ENCODE measurements around the gene ALDH1L1.
A peak's percentile ranks its signal among the peaks of the same experiment; 100 is the strongest.

Gene ALDH1L1

DNA sequence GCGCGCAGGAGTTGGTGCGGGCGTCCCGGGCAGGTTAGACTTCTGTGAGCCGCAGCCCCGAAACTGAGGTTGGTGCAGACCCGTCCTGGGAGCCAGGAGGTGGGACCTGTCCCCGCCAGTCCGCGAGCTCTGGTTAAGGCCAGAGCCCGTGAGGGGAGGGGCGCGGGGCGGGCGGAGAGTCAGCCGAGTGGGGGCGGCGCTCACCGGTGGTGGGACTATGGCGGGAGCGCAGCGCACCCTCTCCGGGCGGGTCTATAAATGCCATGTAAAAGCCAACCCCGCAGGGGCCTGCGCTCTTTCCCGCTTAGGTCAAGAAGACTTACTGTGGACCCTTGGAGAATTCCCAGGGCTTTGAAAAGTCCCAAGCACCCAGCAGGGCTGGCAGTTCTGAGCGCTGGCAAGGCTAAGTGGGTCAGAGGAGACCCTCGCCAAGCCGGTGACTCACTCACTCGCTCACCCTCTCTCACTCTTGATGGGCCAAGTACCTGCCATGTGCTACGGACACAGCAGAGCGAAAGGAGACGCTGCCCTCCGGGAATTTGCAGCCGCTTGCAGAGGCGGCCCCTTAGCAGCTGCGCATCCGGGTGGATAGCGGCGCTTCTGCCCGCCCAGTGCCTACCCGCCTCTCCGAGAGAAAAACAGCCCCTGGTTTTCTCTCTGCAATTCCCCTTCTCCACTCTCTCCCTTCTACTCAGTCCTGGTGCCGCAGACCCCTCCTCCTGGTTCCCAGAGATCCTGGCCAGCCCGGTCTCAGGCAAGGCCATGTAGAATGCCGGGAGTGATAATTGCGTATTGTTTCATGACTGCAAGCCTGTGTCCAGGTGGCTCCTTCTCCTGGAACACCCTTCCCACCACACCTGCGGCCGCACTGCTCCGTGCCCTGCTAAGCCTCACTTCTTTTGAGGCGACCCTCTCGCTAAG, at the start of gene ALDH1L1:
Gene ALDH1L1, minus strand, starts transcription at position 110 of the 921 bp plus-strand sequence. CDS start 19,607 bp downstream, outside the sequence.
- no peak for DNase-seq (ENCODE audit: low spot score)

DNA sequence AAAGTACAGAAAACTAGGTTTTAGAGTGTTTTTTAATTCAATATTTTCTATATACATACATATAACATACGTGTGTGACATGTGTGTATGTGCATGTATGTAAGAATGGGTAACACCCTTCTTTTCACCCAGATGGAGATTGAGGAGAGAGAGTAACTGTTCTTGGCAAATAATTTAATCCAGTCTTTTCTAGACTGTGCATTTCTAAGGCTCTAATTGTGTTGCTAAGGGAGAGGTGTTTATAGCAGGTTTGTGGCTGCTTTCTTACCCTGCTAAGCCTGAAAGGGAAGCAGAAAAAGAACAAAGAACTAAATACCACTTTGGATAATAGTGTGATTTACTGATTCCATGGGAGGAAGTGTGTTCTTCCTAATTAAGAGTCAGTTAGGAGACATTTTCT, 46.0 kb upstream of the ALDH1L1 start:
- DNase-seq (ENCODE audit: low spot score) = no peak

DNA sequence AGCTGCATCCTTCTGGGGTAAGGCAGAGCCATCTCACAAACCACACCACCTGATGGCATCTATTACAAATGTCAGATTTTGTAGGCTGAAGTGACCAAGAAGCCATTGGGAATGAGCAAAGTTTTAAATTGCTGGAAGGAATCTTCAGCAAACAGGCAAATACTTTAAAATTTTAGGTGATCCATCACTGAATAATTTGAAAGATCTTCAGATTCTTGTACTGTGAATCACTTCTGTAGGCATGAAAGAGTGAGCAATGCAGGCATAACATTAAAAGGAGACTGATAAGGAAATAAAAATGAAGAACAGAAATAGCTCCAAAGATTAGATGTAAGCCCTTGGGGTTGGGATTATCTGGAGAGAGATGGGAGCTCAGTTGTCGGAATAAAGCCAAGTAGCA, 36.0 kb upstream of the ALDH1L1 start:
- DNase-seq (ENCODE audit: low spot score) = no peak

DNA sequence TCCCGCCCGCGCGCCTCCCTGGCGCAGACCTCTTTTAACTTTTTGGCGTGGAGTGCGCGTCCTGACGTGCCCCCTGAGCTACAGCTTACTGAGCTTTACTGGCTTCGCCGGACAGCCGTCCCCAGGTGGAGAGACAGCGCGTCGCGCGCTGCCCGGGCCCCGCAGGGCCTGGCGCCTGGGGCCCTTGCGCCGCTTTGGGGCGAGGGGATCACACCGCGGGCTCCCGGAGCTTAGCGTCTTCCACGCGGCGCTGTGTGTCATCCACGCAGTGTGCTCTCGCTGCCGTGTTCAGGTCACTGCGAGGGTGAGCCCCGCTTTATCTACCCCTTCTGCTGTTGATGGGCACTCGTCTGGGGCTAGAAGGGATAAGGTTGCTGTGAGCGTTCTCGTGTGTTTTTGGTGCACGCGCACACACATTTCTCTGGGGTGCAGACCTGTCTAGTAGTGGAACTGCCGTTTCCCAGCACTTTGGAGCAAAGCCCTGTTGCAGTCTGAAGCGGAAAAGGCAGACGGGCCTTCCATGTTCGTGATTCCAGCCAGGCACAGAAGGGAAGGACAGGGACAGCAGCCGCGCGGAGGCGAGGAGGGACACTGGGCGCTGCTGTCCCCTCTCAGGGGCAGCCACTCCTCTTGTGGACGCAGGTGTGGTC, 33.1 kb upstream of the ALDH1L1 start:
- DNase-seq (ENCODE audit: low spot score) = no peak

DNA sequence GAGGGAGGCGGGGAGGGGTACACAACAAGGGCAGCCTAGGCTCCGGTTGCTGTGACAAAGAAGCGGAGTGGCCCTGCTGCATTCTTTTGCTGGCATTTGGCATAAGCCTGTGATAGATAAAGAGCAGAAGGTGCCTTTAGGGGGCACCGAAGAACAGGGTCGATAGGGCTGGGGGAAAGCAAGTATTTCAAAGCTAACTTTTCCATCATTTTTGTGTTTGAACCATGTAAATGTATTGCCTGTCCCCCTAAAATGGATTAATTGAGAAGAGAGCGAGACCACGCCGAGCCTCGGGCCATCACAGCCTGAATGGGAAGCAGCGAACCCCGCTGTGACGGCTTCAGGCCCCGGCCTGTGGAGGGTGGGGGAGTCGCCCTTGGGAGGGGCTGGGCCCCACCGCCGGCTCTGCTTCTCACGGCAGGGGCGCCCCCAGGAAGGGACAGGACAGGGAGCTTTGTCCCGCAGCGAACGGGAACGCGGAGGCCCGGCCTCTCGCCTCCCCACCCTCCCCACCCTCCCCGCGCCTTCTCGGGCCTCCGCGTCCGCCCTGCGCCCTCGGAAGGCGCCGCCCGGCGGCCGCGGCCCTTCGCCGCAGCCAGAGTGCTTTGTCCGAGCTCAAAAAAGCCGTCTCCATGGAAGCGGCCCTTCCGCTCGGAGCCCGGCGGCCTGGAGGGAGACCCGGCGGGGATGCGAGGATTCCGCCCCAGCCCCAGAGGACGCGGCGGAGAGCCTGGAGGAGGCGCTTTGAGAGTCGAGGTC, 32.4 kb upstream of the ALDH1L1 start:
- DNase-seq (ENCODE audit: low spot score) = no peak

DNA sequence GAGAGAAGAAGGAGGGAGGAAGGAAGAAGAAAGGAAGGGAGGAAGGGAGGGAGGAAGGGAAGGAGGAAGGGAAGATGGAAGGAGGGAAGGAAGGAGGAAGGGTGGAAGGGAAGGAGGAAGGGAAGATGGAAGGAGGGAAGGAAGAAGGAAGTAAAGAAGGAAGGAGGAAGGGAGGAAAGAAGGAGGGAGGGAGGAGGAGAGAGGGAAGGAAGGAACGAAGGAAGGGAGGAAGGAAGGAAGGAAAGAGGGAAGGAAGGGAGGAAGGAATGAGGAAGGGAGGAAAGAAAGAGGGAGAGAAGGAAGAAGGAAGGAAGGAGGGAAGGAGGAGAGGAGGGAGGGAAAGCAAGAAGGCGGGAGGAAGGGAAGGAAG, 31.8 kb upstream of the ALDH1L1 start:
- no peak for DNase-seq (ENCODE audit: low spot score)

DNA sequence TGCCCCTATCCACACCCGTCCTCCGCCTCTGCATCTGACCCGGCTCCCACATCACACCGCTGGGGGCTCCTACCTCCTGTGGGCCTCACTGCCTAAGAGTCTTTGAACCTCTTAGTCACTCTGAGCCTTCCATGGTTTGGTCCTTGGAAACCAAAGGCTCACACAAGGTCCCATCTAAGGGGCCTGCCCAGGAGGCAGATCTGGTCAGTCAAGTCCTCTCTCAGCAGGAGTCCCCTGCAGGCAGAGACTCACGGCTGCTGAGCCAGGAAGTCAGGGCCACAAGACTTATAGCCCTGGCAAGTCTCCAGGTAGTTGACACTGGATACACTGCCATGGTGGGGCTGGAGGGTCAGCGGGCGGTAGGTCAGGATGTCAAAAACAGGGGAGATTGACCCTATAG, 31.2 kb upstream of the ALDH1L1 start:
- no peak for DNase-seq (ENCODE audit: low spot score)

DNA sequence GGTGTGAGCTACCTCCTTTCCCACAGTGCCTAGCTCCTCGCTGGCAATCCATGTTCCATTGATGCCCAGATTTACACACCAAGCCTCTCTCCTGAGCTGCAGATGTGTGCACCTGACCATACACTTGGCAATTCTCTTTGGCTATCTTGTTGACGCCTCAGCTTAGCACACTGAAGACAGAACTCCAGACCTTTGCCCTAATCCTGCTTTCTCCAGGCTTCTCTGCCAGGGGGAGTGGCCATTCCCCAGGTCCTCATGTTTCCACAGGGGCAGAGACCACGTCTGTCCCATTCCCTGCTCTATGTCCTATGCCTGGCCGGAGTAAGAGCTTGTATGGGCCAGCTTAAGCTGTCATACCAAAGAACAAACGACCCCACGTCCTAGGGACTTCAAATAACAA, 30.2 kb upstream of the ALDH1L1 start:
- DNase-seq (ENCODE audit: low spot score) = no peak

DNA sequence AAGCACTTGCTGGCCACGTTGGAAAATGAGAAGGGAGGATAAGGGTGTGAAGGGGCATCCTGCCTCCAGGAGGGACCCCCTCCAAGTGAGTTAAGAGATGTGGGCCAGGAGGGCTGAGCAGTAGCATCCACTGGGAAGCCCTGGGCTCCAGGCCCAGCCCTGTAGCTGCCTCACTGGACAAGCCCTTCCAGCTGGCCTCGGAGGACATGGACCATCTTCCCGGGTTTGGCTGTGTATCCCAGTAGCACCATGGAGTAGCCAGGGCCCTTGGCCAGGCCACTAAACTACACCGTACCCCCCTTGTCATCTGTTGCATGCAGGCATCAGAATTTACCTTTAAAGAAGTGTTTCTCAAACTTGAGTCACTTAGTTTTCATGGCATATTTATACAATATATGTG, 29.4 kb upstream of the ALDH1L1 start:
- DNase-seq (ENCODE audit: low spot score) = no peak

DNA sequence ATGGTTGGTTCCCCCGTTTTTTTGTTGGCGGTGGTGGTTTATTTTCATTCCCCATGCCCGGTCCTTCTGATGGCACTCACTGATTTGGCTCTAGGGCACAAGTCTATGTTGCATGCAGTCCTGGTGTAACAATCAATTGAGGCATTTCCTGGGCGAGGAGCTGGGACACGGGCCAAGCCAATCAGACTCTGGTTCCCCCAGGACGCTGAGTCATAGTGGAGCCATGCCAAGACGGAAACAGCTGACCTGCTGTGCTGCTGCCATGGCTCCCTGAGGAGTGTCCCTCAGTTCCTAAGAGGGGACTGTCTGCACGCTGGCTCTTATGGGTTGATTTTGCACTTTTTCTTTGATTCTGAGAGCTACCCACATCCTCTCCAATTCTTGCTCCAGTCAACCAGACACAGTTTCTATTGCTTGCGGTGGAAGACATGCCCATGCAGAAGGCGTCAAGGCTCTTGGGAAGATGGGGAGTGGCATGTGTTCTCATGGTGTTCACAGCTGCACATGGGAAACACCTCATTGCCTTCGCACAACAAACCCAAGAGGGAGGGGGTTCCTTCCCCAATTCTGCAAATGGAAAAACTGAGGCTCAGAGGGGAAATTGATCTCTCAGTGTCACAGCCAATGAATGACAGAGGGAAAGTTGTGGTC, 28.3 kb upstream of the ALDH1L1 start:
- DNase-seq (ENCODE audit: low spot score) = no peak

DNA sequence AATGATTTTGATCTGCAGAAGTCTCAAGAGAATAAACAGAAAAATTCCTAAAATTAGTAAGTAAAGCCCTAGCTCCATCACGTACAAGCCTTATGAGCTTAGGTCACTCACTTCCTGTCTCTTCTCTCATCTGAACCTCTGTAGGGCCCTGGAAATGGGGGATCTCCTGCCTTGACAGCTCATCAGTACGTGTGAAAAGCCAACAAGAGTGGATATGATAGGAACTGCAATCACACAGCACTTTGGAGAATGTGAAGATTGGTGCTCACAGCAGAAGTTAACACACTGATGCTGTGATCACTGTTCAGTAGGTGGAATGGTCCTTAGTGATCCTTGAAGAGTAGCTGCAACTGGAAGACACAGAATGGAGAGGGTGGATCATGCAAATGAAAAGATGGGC, 27.8 kb upstream of the ALDH1L1 start:
- no peak for DNase-seq (ENCODE audit: low spot score)

DNA sequence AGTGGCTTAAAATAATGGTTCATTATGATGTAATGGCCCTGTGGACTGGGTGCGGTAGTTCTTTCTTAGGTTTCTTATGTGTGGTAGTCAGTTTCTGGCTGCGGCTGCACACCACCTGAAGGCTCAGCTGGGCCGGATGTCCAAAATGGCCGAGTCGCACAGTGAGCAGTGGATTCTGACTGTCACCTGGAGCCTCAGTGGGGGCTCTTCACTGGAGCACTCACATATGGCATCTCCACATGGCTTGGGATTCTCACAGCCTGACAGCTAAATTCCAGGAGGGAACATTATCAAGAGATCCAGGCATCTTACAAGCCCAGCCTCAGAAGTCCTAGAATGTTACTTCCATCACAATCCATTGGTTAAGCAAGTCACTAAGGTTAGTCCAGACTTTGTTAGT, 26.8 kb upstream of the ALDH1L1 start:
- DNase-seq (ENCODE audit: low spot score) = no peak

DNA sequence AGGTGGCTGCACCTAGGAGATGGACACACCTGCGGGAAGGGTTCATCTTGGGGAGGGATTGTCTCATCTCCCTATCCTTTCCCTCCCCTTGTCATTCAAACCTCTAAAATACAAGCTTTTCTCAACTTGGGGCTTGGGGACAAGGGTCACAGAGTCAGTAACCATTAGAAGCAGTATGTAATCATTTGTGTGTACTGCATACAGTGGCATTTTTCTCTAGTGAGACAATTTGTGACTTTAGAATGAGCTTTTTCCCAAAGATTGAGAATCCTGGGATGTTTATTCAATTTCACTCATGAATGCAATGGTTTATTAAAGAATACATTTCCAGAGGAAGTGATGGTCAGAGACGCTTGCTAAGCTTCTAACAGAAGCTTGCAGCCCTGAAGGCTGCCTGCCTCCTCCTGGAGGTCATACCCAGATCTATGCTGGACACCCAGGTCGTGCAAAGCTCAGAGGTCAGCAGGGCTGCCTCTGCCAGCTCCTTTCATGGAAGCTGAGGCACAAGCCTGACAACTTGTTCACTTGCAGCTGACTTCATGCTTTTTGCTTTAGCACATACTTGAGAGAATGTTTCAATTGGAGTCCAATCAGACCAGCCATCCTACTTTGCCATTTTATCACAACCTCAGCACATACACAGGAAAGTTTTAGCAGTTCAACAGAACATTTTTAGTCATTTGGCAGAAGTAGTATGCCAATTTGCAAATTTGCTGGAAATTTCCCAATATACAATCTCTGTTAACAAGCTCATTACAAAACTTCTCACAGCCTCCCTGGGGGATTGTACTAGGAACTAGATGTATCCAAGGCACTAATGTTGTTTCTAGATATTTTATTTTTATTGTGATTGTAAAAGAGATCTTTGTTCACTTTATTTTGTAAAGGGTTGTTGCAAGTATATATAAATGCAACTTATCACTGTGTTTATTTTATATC, 25.6 kb upstream of the ALDH1L1 start:
- DNase-seq (ENCODE audit: low spot score) = no peak

DNA sequence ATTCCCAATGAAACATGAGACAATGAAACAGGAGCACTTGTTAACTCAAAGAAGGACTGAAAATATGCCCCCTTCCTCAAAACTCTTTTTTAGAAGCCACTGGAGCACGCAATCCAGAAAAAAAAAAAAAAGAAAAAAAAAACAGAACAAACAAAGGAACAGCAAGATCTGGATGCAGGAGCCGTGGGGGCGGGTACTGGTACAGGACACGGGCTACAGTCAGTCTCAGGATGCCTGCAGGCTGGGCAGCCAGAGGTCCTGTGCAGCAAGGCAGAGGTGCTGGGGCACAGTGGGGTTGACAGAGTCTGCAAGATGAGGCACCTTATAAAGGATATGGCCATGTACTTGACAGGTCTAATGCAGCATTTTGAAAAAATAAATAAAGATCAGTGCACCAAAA, 22.3 kb upstream of the ALDH1L1 start:
- no peak for DNase-seq (ENCODE audit: low spot score)

DNA sequence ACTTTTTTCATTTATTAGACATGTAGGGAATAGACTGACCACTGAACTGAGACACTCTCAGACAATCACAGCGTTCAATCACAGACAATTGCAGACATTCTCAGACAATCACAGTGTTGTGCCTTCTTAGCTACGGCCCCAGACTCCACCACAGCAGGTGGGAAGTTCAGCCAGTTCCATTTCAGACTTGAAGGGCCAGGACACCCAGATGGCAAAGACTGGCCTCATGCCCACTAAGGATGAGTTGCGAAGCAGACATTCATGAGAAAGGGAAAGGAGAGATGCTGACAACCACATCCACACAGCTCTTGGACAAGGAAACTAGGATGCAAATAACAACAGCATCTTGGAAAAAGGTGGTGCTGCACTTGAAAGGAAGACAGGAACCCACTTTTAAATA, 21.9 kb upstream of the ALDH1L1 start:
- DNase-seq (ENCODE audit: low spot score) = no peak

DNA sequence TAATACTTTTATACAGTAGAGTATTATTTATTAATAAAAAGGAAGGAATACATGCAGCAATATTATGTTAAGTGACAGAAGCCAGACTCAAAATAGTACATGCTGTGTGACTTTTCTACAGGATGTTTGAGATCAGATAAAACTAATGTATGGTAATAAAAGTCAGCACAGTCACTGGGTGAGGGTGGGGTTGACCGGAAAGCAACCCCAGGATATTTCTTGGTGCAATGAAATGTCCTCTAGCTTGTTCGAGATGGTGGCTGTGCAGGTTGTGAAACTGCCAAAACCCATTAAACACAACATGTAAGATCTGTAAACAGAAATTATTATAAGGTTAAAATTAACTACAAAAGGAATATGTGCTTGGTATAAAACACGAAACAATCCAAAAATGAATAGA, 20.8 kb upstream of the ALDH1L1 start:
- DNase-seq (ENCODE audit: low spot score) = no peak

DNA sequence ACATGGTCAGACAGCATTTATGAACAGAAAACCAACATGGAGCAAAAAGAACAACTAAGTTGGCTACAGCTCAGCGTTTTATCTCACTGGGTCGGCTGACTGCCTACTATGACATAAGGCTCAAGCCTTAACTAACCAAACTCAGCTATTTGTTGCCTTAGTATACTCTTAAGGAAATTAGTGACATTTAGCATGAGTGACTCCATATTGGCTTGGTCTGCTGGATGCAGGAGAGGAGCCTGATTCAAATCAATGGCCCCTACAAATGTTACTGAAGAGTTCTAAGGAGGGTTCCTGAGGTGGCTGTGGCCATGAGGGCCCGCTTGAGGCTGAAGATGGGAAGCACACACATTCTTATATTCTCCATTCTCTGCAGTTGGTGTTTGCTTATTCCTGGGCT, 20.1 kb upstream of the ALDH1L1 start:
- DNase-seq (ENCODE audit: low spot score) = no peak

DNA sequence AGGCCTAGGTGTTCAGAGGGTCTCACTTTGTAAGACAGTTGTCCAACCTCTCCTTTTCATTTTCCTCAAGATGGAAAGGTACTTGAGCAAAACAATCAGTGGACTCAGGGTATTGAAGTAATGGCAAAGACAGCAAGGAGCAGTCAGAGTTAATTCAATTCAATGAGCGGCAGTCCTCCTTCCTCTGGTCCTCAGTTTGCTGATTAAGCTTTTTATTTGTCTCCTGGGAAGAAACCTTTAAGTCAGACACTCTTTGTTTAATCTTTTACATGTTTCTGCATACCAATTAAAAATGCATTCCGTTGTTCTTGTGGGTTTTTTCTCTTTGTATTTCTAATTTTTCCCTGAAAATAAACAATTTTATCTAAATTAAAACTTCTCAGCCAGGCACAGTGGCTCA, 18.9 kb upstream of the ALDH1L1 start:
- no peak for DNase-seq (ENCODE audit: low spot score)

DNA sequence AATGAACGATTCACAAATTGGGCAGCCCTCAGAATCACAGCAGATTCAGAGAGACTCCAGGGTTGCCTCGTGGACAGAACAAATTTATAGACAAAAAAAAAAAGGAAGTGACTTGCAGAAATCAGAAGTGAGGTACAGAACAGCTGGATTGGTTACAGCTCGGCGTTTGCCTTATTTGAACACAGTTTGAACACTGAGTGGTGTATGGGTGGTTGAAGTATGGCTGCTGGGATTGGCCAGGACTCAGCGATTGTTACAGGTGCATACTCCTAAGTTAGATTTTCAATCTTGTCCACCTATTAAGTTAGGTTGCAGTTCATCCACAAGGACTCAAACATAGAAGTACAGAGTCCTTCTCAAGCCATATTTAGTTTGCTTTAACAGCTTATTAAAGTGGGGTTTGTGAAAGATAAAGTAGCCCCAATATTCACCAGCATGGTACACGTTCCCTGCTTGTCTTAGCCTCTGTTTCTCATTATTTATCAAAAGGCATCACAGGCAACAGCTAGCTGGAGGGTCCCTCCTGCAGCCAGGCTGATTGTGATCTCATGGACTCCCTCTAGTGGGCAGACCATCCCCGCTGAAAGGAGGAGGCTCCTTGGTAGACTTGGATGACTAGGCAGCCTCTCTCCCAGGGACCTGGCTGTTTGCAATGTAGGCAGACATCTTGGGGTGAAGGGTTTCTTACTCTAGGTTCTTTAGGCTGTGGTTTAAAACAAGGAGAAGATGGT, 17.6 kb upstream of the ALDH1L1 start:
- peak; percentile 57 for DNase-seq (ENCODE audit: low spot score)

DNA sequence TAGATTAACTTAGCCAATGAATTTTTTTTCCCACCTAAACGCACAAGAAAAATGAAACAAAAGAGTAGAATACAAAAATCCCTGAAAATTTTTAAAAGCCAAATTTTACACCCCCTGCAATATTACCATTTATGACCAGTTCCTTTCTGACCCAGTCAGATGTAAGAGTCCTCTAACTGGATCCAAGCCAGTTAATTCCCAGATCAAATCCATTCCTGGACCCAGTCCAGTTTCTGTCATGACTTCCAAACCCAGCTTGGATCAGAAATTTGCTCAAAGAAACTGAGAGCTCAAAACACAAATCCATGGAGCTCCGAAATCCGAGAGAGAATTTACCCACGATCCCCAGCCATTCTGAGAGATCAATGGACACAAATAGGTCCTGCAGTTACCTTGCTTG, 17.0 kb upstream of the ALDH1L1 start:
- no peak for DNase-seq (ENCODE audit: low spot score)
